OCI-LY1 (cell line): Measurements from ENCODE around the gene EDN3.

Experiments used
- EZH2 ChIP-seq: fragments of 200-600 bp; sonication (generic), shearing (Covaris generic); IDR thresholded peaks from 2 replicates; pipeline ENCODE4 v1.8.0; 2017; ENCODE audit warnings: borderline replicate concordance, mixed run types, mild to moderate bottlenecking, antibody characterized with exemption, low read length, moderate library complexity, mixed read lengths
- TF ChIP-seq, protein P1 (sequence below): fragments of 200-600 bp; sonication (generic), shearing (Covaris generic); IDR thresholded peaks from 2 replicates; pipeline ENCODE4 v1.5.1; 2017; ENCODE audit warnings: mild to moderate bottlenecking, antibody characterized with exemption, low read length, moderate library complexity, mixed read lengths

- TF ChIP-seq, protein P1, sequence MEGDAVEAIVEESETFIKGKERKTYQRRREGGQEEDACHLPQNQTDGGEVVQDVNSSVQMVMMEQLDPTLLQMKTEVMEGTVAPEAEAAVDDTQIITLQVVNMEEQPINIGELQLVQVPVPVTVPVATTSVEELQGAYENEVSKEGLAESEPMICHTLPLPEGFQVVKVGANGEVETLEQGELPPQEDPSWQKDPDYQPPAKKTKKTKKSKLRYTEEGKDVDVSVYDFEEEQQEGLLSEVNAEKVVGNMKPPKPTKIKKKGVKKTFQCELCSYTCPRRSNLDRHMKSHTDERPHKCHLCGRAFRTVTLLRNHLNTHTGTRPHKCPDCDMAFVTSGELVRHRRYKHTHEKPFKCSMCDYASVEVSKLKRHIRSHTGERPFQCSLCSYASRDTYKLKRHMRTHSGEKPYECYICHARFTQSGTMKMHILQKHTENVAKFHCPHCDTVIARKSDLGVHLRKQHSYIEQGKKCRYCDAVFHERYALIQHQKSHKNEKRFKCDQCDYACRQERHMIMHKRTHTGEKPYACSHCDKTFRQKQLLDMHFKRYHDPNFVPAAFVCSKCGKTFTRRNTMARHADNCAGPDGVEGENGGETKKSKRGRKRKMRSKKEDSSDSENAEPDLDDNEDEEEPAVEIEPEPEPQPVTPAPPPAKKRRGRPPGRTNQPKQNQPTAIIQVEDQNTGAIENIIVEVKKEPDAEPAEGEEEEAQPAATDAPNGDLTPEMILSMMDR = no peak
- TF ChIP-seq EZH2 = no peak
Measured at GRCh38 chr20:59371431-59371830, 71.0 kb downstream of the EDN3 start.
